ENCODE results near the gene MAP3K21.

DNA sequence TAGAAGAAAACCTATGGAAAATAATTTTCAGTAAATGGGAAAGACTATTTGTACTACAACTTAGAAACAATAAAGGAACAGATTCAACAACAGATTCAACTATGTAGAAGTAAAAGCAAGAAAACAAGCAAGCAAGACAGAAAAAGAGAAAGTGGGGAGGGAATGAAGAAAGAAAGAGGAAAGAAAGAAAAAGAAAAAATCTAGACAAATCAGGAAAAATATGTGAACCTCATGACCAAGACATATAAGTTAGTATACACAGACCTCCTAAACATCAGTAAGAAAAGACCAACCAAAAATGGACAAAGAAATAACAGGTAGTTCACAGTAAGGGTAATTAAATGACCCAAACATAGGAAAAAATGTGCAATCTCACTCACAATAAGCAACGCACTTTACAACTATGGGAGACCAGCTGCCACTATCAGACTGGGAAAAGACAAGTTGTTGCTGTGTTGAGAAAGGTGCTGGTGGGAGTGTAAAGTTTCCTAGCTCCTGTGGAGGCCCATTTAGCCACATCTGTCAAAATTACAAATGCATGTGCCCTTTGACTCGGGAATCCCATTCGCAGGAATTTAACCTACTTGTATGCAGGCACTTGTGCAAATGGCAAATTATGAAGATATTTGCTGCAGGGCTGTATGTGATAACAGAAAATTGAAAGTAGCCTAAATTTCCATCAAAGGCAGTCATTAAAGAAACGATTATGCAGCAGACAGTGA is 13.9 kb upstream of the MAP3K21 start:
- TF ChIP-seq, protein P1, sequence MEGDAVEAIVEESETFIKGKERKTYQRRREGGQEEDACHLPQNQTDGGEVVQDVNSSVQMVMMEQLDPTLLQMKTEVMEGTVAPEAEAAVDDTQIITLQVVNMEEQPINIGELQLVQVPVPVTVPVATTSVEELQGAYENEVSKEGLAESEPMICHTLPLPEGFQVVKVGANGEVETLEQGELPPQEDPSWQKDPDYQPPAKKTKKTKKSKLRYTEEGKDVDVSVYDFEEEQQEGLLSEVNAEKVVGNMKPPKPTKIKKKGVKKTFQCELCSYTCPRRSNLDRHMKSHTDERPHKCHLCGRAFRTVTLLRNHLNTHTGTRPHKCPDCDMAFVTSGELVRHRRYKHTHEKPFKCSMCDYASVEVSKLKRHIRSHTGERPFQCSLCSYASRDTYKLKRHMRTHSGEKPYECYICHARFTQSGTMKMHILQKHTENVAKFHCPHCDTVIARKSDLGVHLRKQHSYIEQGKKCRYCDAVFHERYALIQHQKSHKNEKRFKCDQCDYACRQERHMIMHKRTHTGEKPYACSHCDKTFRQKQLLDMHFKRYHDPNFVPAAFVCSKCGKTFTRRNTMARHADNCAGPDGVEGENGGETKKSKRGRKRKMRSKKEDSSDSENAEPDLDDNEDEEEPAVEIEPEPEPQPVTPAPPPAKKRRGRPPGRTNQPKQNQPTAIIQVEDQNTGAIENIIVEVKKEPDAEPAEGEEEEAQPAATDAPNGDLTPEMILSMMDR (IDR thresholded peaks at IDR 0.05) = no peak
- no peak for TF ChIP-seq POLR2A (IDR thresholded peaks at IDR 0.05)

Data from testis (tissue), 2 donors.